ENCODE data around the gene POU2F1.

GRCh38 chr1:167333124-167333523 is 112.4 kb downstream of the POU2F1 start:
- TF ChIP-seq CTCF (IDR thresholded peaks at IDR 0.05) (no peak), POLR2A (IDR thresholded peaks at IDR 0.05) (no peak)

Measured in body of pancreas (tissue), 4 donors.